Vagina (tissue), 2 donors: Measurements from ENCODE around the gene C13orf42.

Experiments used
- CTCF ChIP-seq, 3 experiments: fragments of 450-650 bp in 2 of 3; fragments of 200-600 bp in 1 of 3; sonication (generic) in 1 of 3; IDR thresholded peaks; one replicate each; pipeline ENCODE4 v1.5.1; 2017 to 2019; ENCODE audit warnings: antibody characterized with exemption in 3 of 3, mild to moderate bottlenecking in 2 of 3, moderate library complexity in 2 of 3
- POLR2A ChIP-seq, 2 donors: fragments of 450-650 bp; IDR thresholded peaks; one replicate each; pipeline ENCODE4 v1.6.1; 2017; ENCODE audit warnings: antibody characterized with exemption in 2 of 2, mild to moderate bottlenecking in 2 of 2, moderate library complexity in 2 of 2

DNA sequence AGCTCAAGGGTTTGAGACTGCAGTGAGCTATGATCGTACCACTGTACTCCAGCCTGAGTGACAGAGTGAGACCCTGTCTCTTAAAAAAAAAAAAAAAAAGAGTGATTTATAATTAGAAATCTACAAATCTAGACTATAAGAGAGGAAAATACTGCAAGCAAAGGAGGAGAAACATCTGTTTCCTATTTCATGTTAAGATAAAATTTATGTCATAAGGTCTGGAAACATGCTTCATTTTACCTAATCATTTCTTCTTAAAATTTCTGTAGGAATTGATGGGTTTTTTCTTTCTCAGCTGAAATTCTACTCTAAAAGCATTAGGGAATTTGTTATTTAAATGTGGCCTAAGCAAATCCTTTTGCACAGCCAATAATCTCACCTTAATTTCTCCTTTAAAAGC, 53.2 kb downstream of the C13orf42 start:
- TF ChIP-seq POLR2A (IDR thresholded peaks at IDR 0.05) (no peak), CTCF (IDR thresholded peaks at IDR 0.05) (no peak)
